IMR-90 (cell line): ENCODE results near the gene GADD45A. TPM values are rescaled to one million over a fixed set of nuclear protein-coding genes. Genes with fewer than 3 reads are reported as not detected.

Experiments
- ATAC-seq: fragments of 200-7000 bp; cut with Tn5 transposase; 2 replicates; pipeline ENCODE4 v1.9.1; 2020; ENCODE audit warnings: low read depth, mild to moderate bottlenecking, moderate library complexity
- BruUV-seq: library from RNA; stranded (reverse); fragments of 400-500 nt; replicated peaks from 2 replicates; lab custom pipeline; 2021; lab: Mats Ljungman, UMichigan
- CTCF ChIA-PET: fragments of 300-600 bp; formaldehyde crosslinking; extraction: SDS; loops from one replicate; lab custom pipeline; 2021; ENCODE audit warnings: antibody characterized with exemption; lab: Yijun Ruan, JAX
- POLR2A ChIA-PET: fragments of 300-600 bp; sonication (Branson Sonifier 250); formaldehyde crosslinking; loops from one replicate; lab custom pipeline; 2022; ENCODE audit warnings: antibody characterized with exemption; ENCODE audit not compliant: unreplicated experiment; lab: Charles Lee
- DNase-seq: peaks from one replicate; pipeline ENCODE4 v3.0.0; 2013
- H2AFZ ChIP-seq: replicated peaks from 2 replicates; pipeline ENCODE3; 2013; ENCODE audit warnings: low read length, mild to moderate bottlenecking; ENCODE audit not compliant: poor library complexity
- H2AK5ac ChIP-seq: 2 replicates; pipeline ENCODE4 v1.6.1; 2013; ENCODE audit warnings: low read depth, low read length, inconsistent platforms
- H2AK9ac ChIP-seq: replicated peaks from 2 replicates; pipeline ENCODE3; 2013; ENCODE audit warnings: mild to moderate bottlenecking, low read depth, low read length, moderate library complexity; ENCODE audit not compliant: poor library complexity
- H2BK120ac ChIP-seq: 2 replicates; pipeline ENCODE4 v1.6.1; 2013; ENCODE audit warnings: low read depth, low read length, inconsistent platforms
- H2BK15ac ChIP-seq: 3 replicates; pipeline ENCODE4 v1.6.1; 2013; ENCODE audit warnings: low read depth, low read length, inconsistent platforms
- H2BK20ac ChIP-seq: 2 replicates; pipeline ENCODE4 v1.6.1; 2013; ENCODE audit warnings: low read depth, mild to moderate bottlenecking, inconsistent platforms, low read length, moderate library complexity
- H2BK5ac ChIP-seq: 2 replicates; pipeline ENCODE4 v1.6.1; 2013; ENCODE audit warnings: mild to moderate bottlenecking, low read depth, low read length, inconsistent platforms; ENCODE audit not compliant: poor library complexity, severe bottlenecking
- H3K14ac ChIP-seq: replicated peaks from 2 replicates; pipeline ENCODE4 v1.6.1; 2013; ENCODE audit warnings: low read depth, low read length, inconsistent platforms
- H3K18ac ChIP-seq: 2 replicates; pipeline ENCODE4 v1.6.1; 2013; ENCODE audit warnings: low read depth, low read length, control low read depth
- H3K23ac ChIP-seq: 2 replicates; pipeline ENCODE4 v1.6.1; 2013; ENCODE audit warnings: low read depth, low read length, inconsistent platforms
- H3K27ac ChIP-seq: 2 replicates; pipeline ENCODE4 v1.5.1; 2013; ENCODE audit warnings: mild to moderate bottlenecking, control low read depth, low read length; ENCODE audit not compliant: insufficient read depth
- H3K27me3 ChIP-seq: 2 replicates; pipeline ENCODE4 v1.6.1; 2013; ENCODE audit warnings: low read length; ENCODE audit not compliant: control insufficient read depth, insufficient read depth
- H3K36me3 ChIP-seq: 2 replicates; pipeline ENCODE4 v1.6.1; 2013; ENCODE audit warnings: low read length, mixed read lengths; ENCODE audit not compliant: control insufficient read depth, insufficient read depth
- H3K4ac ChIP-seq: 2 replicates; pipeline ENCODE4 v1.6.1; 2013; ENCODE audit warnings: low read depth, low read length, inconsistent platforms
- H3K4me1 ChIP-seq: 2 replicates; pipeline ENCODE4 v1.6.1; 2013; ENCODE audit warnings: low read length, mixed read lengths; ENCODE audit not compliant: control insufficient read depth, insufficient read depth
- H3K4me2 ChIP-seq: 2 replicates; pipeline ENCODE4 v1.6.1; 2013; ENCODE audit warnings: low read depth, mild to moderate bottlenecking, control low read depth, low read length, moderate library complexity
- H3K4me3 ChIP-seq: 2 replicates; pipeline ENCODE4 v1.5.1; 2013; ENCODE audit warnings: low read depth, mild to moderate bottlenecking, control low read depth, low read length, moderate library complexity; ENCODE audit not compliant: insufficient read depth
- H3K56ac ChIP-seq: 2 replicates; pipeline ENCODE4 v1.6.1; 2013; ENCODE audit warnings: low read length, inconsistent platforms; ENCODE audit not compliant: insufficient read depth; ENCODE audit errors: extremely low read depth
- H3K79me1 ChIP-seq, 2 experiments: 2 replicates each; pipeline ENCODE4 v1.6.1; 2013; ENCODE audit warnings: low read length in 2 of 2, inconsistent platforms in 1 of 2, low read depth in 1 of 2
- H3K9ac ChIP-seq: 2 replicates; pipeline ENCODE4 v1.6.1; 2013; ENCODE audit warnings: low read depth, low read length, control low read depth
- H3K9me1 ChIP-seq: 2 replicates; pipeline ENCODE4 v1.6.1; 2013; ENCODE audit warnings: low read length, inconsistent platforms; ENCODE audit not compliant: insufficient read depth
- H3K9me3 ChIP-seq: 2 replicates; pipeline ENCODE4 v1.6.1; 2013; ENCODE audit warnings: low read length; ENCODE audit not compliant: control insufficient read depth, insufficient read depth
- H4K20me1 ChIP-seq: 2 replicates; pipeline ENCODE4 v1.6.1; 2013; ENCODE audit warnings: low read length, inconsistent platforms; ENCODE audit not compliant: insufficient read depth
- H4K5ac ChIP-seq: 2 replicates; pipeline ENCODE4 v1.6.1; 2013; ENCODE audit warnings: mild to moderate bottlenecking, low read depth, low read length, control low read depth
- H4K8ac ChIP-seq, 2 experiments: 2 replicates each; pipeline ENCODE4 v1.6.1; 2013; ENCODE audit warnings: low read depth in 2 of 2, low read length in 2 of 2, control low read depth in 1 of 2, inconsistent platforms in 1 of 2
- H4K91ac ChIP-seq: 2 replicates; pipeline ENCODE4 v1.6.1; 2013; ENCODE audit warnings: low read depth, low read length, inconsistent platforms; ENCODE audit not compliant: insufficient read depth
- CEBPB ChIP-seq: IDR thresholded peaks from 2 replicates; pipeline ENCODE4 v1.6.1; 2012; ENCODE audit warnings: low read depth, low read length, improper control_type of control experiment
- CTCF ChIP-seq: conservative IDR thresholded peaks from 2 replicates; pipeline ENCODE4 v1.5.1; 2012; ENCODE audit warnings: mild to moderate bottlenecking, low read depth, low read length, improper control_type of control experiment
- FOS ChIP-seq: fragments of 150-350 bp; IDR thresholded peaks from 2 replicates; pipeline ENCODE4 v1.6.1; 2016; ENCODE audit warnings: low read depth, low read length
- MAZ ChIP-seq: IDR thresholded peaks from 2 replicates; pipeline ENCODE4 v1.6.1; 2012; ENCODE audit warnings: low read depth, mild to moderate bottlenecking, low read length, improper control_type of control experiment, moderate library complexity, borderline replicate concordance
- MXI1 ChIP-seq: IDR thresholded peaks from 2 replicates; pipeline ENCODE4 v1.6.1; 2012; ENCODE audit warnings: low read depth, mild to moderate bottlenecking, low read length, moderate library complexity, borderline replicate concordance
- NFE2L2 ChIP-seq: fragments of 150-350 bp; IDR thresholded peaks from 2 replicates; pipeline ENCODE4 v1.6.1; 2016; ENCODE audit warnings: low read depth, mild to moderate bottlenecking, low read length
- POLR2A ChIP-seq: IDR thresholded peaks from 2 replicates; pipeline ENCODE4 v1.6.1; 2012; ENCODE audit warnings: mild to moderate bottlenecking, low read depth, low read length
- RCOR1 ChIP-seq: IDR thresholded peaks from 2 replicates; pipeline ENCODE4 v1.6.1; 2012; ENCODE audit warnings: mild to moderate bottlenecking, low read length, improper control_type of control experiment; ENCODE audit not compliant: insufficient replicate concordance
- WGBS, 2 experiments: methylation state at CpG; one replicate each; pipeline versions ENCODE4 v1.1.5 to v1.1.7; 2013; ENCODE audit warnings: missing lambda C conversion rate in 2 of 2; ENCODE audit not compliant: insufficient read length in 1 of 2; ENCODE audit errors: extremely low coverage in 2 of 2; 5-methylcytosine and 5-hydroxymethylcytosine counted together
- dilution Hi-C: fragments of 300-500 bp; cut with HindIII; formaldehyde crosslinking; loops from one replicate; pipeline ENCODE4 v1.14.3; 2018; ENCODE audit warnings: low sequenced_read_pairs; ENCODE audit not compliant: unreplicated experiment
- in situ Hi-C: fragments of 300-500 bp; cut with MboI; formaldehyde crosslinking; loops from 3 replicates; pipeline ENCODE4 v1.14.3; 2019; ENCODE audit warnings: low sequenced_read_pairs, inconsistent platforms, mixed read lengths
- intact Hi-C: fragments of 100-400 bp; cut with micrococcal nuclease; formaldehyde crosslinking; loops from 2 replicates; pipeline ENCODE4 v1.10.0; 2022
- polyA plus RNA-seq, 3 experiments: library from polyadenylated mRNA; depleted of rRNA; stranded (reverse); fragments of >200 nt; gene quantifications; 2 replicates each; pipeline ENCODE4 v1.2.3, GENCODE V29; 2012; ENCODE audit warnings: low replicate concordance in 1 of 3
- total RNA-seq: library from RNA; depleted of rRNA; stranded (reverse); fragments of >200 nt; gene quantifications from 2 replicates; pipeline ENCODE4 v1.2.3, GENCODE V29; 2012
- TF ChIP-seq, protein P1 (sequence below): fragments of 150-350 bp; IDR thresholded peaks from 2 replicates; pipeline ENCODE4 v1.6.1; 2016; ENCODE audit warnings: low read depth, mild to moderate bottlenecking, low read length, moderate library complexity, borderline replicate concordance

Gene GADD45A
- total and polyA plus RNA-seq, 2 of the 4 experiments (the other 2 are of a cell fraction), result 10.9 to 114 TPM

GRCh38 chr1:67688526-67689219 lies 3.7 kb downstream of the GADD45A start (continued):
- TF ChIP-seq, protein P1, sequence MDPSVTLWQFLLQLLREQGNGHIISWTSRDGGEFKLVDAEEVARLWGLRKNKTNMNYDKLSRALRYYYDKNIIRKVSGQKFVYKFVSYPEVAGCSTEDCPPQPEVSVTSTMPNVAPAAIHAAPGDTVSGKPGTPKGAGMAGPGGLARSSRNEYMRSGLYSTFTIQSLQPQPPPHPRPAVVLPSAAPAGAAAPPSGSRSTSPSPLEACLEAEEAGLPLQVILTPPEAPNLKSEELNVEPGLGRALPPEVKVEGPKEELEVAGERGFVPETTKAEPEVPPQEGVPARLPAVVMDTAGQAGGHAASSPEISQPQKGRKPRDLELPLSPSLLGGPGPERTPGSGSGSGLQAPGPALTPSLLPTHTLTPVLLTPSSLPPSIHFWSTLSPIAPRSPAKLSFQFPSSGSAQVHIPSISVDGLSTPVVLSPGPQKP, result no peak

DNA sequence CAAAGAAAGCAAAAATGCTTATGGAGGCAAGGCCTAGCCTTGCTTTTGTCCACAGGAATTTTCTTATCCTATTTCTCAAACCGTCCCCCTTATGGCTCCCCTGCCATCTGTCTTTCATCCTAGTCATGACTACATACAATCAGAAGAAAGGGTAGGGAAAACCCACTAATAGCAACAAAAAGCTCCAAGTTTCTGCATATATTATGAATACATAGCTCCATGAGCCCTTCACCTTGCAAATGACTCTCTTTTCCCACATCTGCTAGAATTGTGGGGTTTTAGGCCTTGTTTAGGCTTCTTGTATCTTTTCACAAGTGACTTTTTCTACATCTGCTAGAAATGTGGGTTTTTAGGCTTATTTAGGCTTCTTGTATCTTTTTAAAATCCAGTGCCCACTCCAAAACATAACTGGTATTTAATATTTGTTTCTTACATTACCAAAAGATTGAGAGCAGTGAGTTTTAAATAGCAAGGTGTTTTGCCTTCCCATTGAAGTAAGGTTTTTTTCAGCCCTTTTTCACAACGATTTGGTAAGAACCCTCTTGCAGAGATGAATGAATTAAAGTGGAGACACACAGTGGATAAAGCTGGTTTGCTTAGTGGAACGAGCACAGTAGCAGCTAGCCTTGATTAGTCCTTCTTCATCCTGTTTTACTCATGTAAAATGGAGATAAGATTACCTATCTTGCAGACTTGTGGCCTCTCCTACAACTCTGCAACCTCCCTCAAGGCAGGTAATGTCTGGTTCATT lies 4.4 kb downstream of the GADD45A start:
- intact Hi-C loops, result loop anchor here (5.0 kb wide), 1 partner anchor 423 kb away; no protein-coding TSS in a partner anchor
- no peak for TF ChIP-seq RCOR1
- no peak for TF ChIP-seq MAZ
- TF ChIP-seq FOS, result no peak
- no peak for TF ChIP-seq MXI1
- TF ChIP-seq NFE2L2, result no peak
- no peak; the same call in 1 of the 2 replicates for TF ChIP-seq POLR2A
- no peak for TF ChIP-seq CTCF
- no peak for TF ChIP-seq CEBPB
- TF ChIP-seq, protein P1, result no peak

More for the DNA sequence above, 4.4 kb downstream of the GADD45A start:
- BruUV-seq, result no TSS peak
- H3K79me1 ChIP-seq, result peaks cover 10 to 22% of the 10 kb centered on the region in 2 experiments
- H2AK9ac ChIP-seq, result no peak overlapping the region
- H3K4me3 ChIP-seq, result no peak overlapping the region
- H3K9me3 ChIP-seq, result no peaks in the 10 kb centered on the region
- H3K18ac ChIP-seq, result no peak overlapping the region
- H3K27ac ChIP-seq, result no peak overlapping the region
- H2BK5ac ChIP-seq, result peak overlapping the region; percentile 12
- no peak overlapping the region for H4K5ac ChIP-seq
- no peak overlapping the region for H3K56ac ChIP-seq
- H3K14ac ChIP-seq, result no peak overlapping the region
- ChIA-PET CTCF (interaction anchor here (1.3 kb wide), 1 partner anchor 154 kb away, joined by 4 read pairs; no protein-coding TSS in a partner anchor), POLR2A (interaction anchor here (1.3 kb wide), 1 partner anchor 118 kb away, joined by 3 read pairs; no protein-coding TSS in a partner anchor)
- H3K27me3 ChIP-seq, result no peaks in the 10 kb centered on the region
- no peak for DNase-seq
- 0 out of 2 replicates have a peak overlapping the region, but pooled peaks have one; percentile 0 for H2AK5ac ChIP-seq
- ATAC-seq, result no peak
- H4K91ac ChIP-seq, result no peak overlapping the region
- H2BK20ac ChIP-seq, result no peak overlapping the region
- H4K8ac ChIP-seq, result no peak overlapping the region; a peak in 2 of 4 replicates
- dilution Hi-C loops (no loop called here), in situ Hi-C loops (loop anchor here (5.0 to 25.0 kb wide), 2 partner anchors 68 to 127 kb away; no protein-coding TSS in a partner anchor)
- H3K9me1 ChIP-seq, result peaks cover 4% of the 10 kb centered on the region
- H3K23ac ChIP-seq, result no peak overlapping the region
- no peak overlapping the region for H2BK120ac ChIP-seq
- peaks cover 5% of the 10 kb centered on the region for H3K4me1 ChIP-seq
- no peak overlapping the region for H3K4ac ChIP-seq
- no peak overlapping the region for H3K9ac ChIP-seq
- H3K36me3 ChIP-seq, result peaks cover 12% of the 10 kb centered on the region
- no peak overlapping the region for H2BK15ac ChIP-seq
- no peak overlapping the region for H2AFZ ChIP-seq
- WGBS, 2 experiments, result no CpG with 5 or more reads among the region's 3 CpGs
- no peak overlapping the region for H3K4me2 ChIP-seq
- H4K20me1 ChIP-seq, result peaks cover 15% of the 10 kb centered on the region
